Thyroid gland (tissue), 4 donors: Measurements from ENCODE around the gene SCAANT1. TPM values are rescaled to one million over a fixed set of nuclear protein-coding genes. Genes with fewer than 3 reads are reported as not detected.
A peak's percentile ranks its signal among the peaks of the same experiment; 100 is the strongest.

Experiments
- DNase-seq, 2 donors: peaks; one replicate each; pipeline ENCODE4 v3.0.0-alpha.2; 2019
- H3K27ac ChIP-seq, 3 donors: fragments of 200-600 bp; sonication (generic); 1 replicate in 2 of 3; 2 replicates in 1 of 3; pipeline ENCODE4 v1.5.1; 2016 to 2019; ENCODE audit warnings: mild to moderate bottlenecking in 1 of 3, moderate library complexity in 1 of 3
- H3K27me3 ChIP-seq: fragments of 200-600 bp; sonication (generic); one replicate; pipeline ENCODE4 v1.5.1; 2019
- H3K36me3 ChIP-seq, 2 donors: fragments of 200-600 bp; sonication (generic); one replicate each; pipeline ENCODE4 v1.5.1; 2016 to 2019
- H3K4me1 ChIP-seq, 2 donors: fragments of 200-600 bp; sonication (generic); one replicate each; pipeline ENCODE4 v1.5.1; 2017 to 2019
- H3K4me3 ChIP-seq, 3 donors: fragments of 200-600 bp; sonication (generic); replicated peaks in 1 of 3; 1 replicate in 2 of 3; 2 replicates in 1 of 3; pipeline ENCODE4 v1.5.1; 2016; ENCODE audit warnings: mild to moderate bottlenecking in 1 of 3
- H3K9me3 ChIP-seq: fragments of 200-600 bp; sonication (generic); one replicate; pipeline ENCODE4 v1.5.1; 2017
- POLR2A ChIP-seq, 2 donors: fragments of 450-650 bp; IDR thresholded peaks; one replicate each; pipeline ENCODE4 v1.6.1; 2017; ENCODE audit warnings: antibody characterized with exemption in 2 of 2, mild to moderate bottlenecking in 2 of 2, moderate library complexity in 1 of 2
- WGBS, 2 donors: methylation state at CpG; one replicate each; pipeline ENCODE4 v1.1.5; 2017; 5-methylcytosine and 5-hydroxymethylcytosine counted together
- intact Hi-C: fragments of 100-400 bp; cut with DNase I; formaldehyde crosslinking; loops from one replicate; pipeline ENCODE4 v1.15.1; 2023
- total RNA-seq, 4 donors: library from RNA; depleted of rRNA; stranded (reverse); fragments of >200 nt; gene quantifications; one replicate each; pipeline ENCODE4 v1.2.3, GENCODE V29; 2016
- TF ChIP-seq, protein P1 (sequence below), 6 experiments: fragments of 200-600 bp in 3 of 6; fragments of 450-650 bp in 3 of 6; sonication (generic) in 3 of 6; IDR thresholded peaks; one replicate each; pipeline ENCODE4 v1.5.1; 2016 to 2019; ENCODE audit warnings: antibody characterized with exemption in 6 of 6, mild to moderate bottlenecking in 2 of 6, inconsistent platforms in 1 of 6, moderate library complexity in 1 of 6

Gene SCAANT1
- total RNA-seq, 4 donors from 2014 or later: not detected

DNA sequence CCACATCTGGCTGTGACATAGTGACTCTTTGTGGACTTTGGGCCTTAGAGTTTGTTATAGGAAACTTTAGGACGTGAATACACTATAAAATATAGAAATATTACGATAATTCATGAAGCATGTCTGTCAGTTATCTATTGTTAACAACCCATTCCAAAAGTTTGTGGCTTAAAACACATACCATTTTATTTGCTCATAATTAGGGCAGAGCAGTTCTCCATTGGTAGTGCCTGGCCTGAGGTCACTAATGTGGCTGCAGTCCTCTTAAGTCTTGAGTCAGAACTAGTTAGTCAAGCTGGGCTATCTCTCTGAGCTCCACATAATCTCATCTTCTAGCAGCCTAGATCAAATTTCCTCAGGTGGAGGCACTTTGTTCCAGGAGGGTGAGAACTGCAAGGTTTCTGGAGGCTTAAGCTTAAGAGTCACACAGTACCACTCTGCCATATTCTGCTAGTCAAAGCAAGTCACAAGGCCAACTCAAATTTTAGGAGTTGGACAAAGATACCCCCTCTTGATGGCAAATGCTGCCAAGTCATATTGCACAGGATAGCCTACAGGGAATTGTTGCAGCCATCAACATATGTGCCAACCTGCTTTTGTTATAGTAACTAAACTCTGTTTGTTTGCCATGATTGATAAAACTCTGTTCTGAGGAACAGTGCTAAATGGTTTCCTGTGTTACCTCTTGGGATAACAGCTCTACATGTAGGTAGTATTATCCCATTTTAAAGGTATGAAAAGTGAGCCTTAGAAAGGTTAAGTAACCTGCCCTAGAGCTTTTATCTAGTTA lies 39.9 kb downstream of the SCAANT1 start:
- no peaks in the 10 kb centered on the region for H3K9me3 ChIP-seq
- intact Hi-C loops: no loop called here
- no peaks in the 10 kb centered on the region for H3K27me3 ChIP-seq
- H3K36me3 ChIP-seq: no peaks in the 10 kb centered on the region
- no peak overlapping the region for H3K27ac ChIP-seq
- WGBS, 2 donors: 95 to 98% methylated on average over 2 of the region's 2 CpGs
- peaks cover 19 to 39% of the 10 kb centered on the region in 2 donors for H3K4me1 ChIP-seq
- DNase-seq: no peak
- TF ChIP-seq POLR2A (IDR thresholded peaks at IDR 0.05): no peak
- TF ChIP-seq, protein P1, sequence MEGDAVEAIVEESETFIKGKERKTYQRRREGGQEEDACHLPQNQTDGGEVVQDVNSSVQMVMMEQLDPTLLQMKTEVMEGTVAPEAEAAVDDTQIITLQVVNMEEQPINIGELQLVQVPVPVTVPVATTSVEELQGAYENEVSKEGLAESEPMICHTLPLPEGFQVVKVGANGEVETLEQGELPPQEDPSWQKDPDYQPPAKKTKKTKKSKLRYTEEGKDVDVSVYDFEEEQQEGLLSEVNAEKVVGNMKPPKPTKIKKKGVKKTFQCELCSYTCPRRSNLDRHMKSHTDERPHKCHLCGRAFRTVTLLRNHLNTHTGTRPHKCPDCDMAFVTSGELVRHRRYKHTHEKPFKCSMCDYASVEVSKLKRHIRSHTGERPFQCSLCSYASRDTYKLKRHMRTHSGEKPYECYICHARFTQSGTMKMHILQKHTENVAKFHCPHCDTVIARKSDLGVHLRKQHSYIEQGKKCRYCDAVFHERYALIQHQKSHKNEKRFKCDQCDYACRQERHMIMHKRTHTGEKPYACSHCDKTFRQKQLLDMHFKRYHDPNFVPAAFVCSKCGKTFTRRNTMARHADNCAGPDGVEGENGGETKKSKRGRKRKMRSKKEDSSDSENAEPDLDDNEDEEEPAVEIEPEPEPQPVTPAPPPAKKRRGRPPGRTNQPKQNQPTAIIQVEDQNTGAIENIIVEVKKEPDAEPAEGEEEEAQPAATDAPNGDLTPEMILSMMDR (IDR thresholded peaks at IDR 0.05): no peak
- no peak overlapping the region for H3K4me3 ChIP-seq

DNA sequence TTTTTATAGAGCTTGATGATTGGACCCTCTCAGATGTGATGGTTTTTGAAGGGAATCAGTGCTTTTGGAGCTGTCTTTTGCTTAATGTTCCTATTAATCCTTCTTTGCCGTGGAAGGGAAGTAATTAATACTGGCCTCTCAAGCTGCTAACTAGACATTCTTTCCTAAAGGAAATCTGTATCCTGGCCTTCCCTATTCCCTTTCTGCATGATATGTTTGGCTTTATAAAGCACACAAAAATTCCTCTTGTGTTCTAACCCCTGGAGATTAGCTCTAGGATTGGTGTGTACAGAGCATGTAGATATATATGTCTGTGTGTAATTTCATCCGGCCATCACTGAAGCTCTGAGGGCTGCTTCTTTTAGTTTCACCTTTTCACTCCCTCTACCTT lies 41.6 kb downstream of the SCAANT1 start:
- Histone ChIP-seq H3K27ac (peak overlapping the region in 1 of 3 donors; percentile 11), H3K4me1 (peaks cover 13 to 26% of the 10 kb centered on the region in 2 donors), H3K4me3 (no peak overlapping the region), H3K9me3 (no peaks in the 10 kb centered on the region), H3K27me3 (no peaks in the 10 kb centered on the region), H3K36me3 (no peaks in the 10 kb centered on the region)
- WGBS, 2 donors: 55 to 59% methylated on average over 2 of the region's 2 CpGs
- TF ChIP-seq POLR2A (IDR thresholded peaks at IDR 0.05): no peak
- TF ChIP-seq, protein P1 (IDR thresholded peaks at IDR 0.05): no peak
- intact Hi-C loops: no loop called here
- no peak for DNase-seq

DNA sequence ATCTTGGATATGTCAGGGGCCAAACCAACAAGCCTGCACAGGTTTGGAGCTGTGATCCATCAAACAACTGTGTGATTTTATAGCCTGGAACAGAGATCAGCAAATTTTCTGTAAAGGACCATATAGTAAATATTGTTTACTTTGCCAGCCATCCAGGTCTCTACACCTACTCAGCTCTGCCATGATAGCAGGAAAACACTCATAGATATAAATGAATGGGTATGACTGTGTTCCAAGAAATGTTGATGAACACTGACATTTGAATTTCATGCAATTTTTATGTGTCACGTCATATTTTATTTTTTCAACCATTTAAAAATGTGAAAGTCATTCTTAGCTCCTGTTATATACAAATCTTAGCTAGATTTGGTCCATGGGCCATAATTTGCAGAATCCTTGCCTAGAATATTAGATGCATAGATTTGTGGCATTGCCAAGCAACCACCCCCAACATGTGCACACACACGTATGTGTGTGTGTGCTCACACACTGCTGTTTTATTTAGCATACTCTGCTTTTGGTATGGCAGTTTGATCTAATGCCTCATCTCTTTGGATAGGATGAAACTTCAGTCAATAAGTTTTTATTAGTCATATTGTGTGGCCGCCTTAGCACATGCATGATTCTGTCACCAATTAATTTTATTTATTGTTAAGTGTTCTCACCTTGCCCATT lies 42.1 kb downstream of the SCAANT1 start:
- TF ChIP-seq, protein P1 (IDR thresholded peaks at IDR 0.05): no peak
- DNase-seq: no peak
- Histone ChIP-seq H3K36me3 (no peaks in the 10 kb centered on the region), H3K27ac (no peak overlapping the region), H3K27me3 (no peaks in the 10 kb centered on the region), H3K4me1 (peaks cover 16 to 21% of the 10 kb centered on the region in 2 donors), H3K4me3 (no peak overlapping the region), H3K9me3 (no peaks in the 10 kb centered on the region)
- intact Hi-C loops: loop anchor here (10.0 kb wide), 1 partner anchor 45 kb away; the partner anchor contains the start of gene SCAANT1
- WGBS, 2 donors: 89 to 93% methylated on average over 3 of the region's 3 CpGs

DNA sequence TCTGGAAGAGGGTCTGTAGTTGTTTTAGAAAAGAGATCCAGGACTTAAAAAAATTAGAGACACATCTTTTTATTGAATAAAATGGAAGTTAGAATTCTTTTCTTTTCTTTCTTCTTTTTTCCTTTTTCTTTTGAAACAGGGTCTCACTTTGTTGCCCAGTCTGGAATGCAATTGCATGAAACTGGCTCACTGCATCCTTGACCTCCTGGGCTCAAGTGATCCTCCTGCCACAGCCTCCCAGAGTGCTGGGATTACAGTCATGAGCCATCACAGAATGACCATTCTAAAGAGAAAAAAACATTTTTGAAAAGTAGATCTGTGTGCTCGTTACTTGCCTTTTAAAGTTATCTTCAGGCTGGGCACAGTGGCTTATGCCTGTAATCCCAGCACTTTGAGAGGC lies 45.0 kb downstream of the SCAANT1 start:
- no peak for DNase-seq
- Histone ChIP-seq H3K27ac (no peak overlapping the region), H3K36me3 (no peaks in the 10 kb centered on the region), H3K9me3 (no peaks in the 10 kb centered on the region), H3K4me1 (peaks cover 26 to 27% of the 10 kb centered on the region in 2 donors), H3K4me3 (no peak overlapping the region), H3K27me3 (no peaks in the 10 kb centered on the region)
- intact Hi-C loops: loop anchor here (10.0 kb wide), 1 partner anchor 48 kb away; the partner anchor contains the start of gene SCAANT1
- WGBS, 2 donors: 96 to 100% methylated on average over 1 of the region's 1 CpG
- TF ChIP-seq, protein P1 (IDR thresholded peaks at IDR 0.05): no peak
- no peak for TF ChIP-seq POLR2A (IDR thresholded peaks at IDR 0.05)

DNA sequence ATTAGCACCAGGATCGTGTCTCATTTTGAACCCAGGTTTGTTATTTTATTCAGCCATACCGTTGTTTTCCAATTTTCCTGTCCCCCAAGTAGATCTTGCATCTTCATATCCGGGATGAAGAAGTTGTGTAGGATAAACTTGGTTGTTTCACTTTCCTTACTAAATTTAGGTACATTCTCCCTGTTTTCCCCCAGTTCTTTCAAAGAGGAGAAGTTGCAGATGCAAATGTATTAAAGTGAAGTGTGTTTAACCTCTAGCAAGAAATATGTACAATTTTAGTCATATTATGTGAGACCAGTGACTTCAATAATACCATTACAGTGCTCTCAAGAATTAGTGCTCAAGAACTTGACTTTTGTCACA lies 47.2 kb downstream of the SCAANT1 start:
- peaks cover 14 to 17% of the 10 kb centered on the region in 2 donors for H3K4me1 ChIP-seq

More for the DNA sequence above, 47.2 kb downstream of the SCAANT1 start:
- WGBS, 2 donors: 12 to 28% methylated on average over 3 of the region's 3 CpGs
- H3K9me3 ChIP-seq: no peaks in the 10 kb centered on the region
- H3K27ac ChIP-seq: peak overlapping the region in 1 of 3 donors; percentile 93
- peak overlapping the region in 1 of 3 donors; percentile 93 for H3K4me3 ChIP-seq
- intact Hi-C loops: loop anchor here (10.0 kb wide), 1 partner anchor 50 kb away; the partner anchor contains the start of gene SCAANT1
- TF ChIP-seq, protein P1 (IDR thresholded peaks at IDR 0.05): no peak
- TF ChIP-seq POLR2A (IDR thresholded peaks at IDR 0.05): no peak
- no peaks in the 10 kb centered on the region for H3K27me3 ChIP-seq
- DNase-seq: no peak
- H3K36me3 ChIP-seq: no peaks in the 10 kb centered on the region
